HepG2 (cell line): ENCODE measurements around the gene TRIM7. TPM values are rescaled to one million over a fixed set of nuclear protein-coding genes. Genes with fewer than 3 reads are reported as not detected.
A peak's percentile ranks its signal among the peaks of the same experiment; 100 is the strongest.

Source experiments
- ATF1 ChIP-seq: IDR thresholded peaks from 2 replicates; pipeline ENCODE4 v1.6.1; 2016; ENCODE audit warnings: mild to moderate bottlenecking, control low read depth
- BCL6 ChIP-seq: IDR thresholded peaks from 2 replicates; pipeline ENCODE4 v1.6.1; 2016; ENCODE audit warnings: missing genetic modification reagents, missing compliant biosample characterization
- FOXP1 ChIP-seq, 2 experiments: fragments of 450-650 bp in 1 of 2; IDR thresholded peaks; 2 replicates each; pipeline ENCODE4 v1.6.1; 2017 to 2018; ENCODE audit warnings: antibody characterized with exemption in 1 of 2
- GATAD2A ChIP-seq: IDR thresholded peaks from 2 replicates; pipeline ENCODE4 v1.6.1; 2016
- SAFB2 ChIP-seq: sonication (generic); formaldehyde crosslinking; IDR thresholded peaks from 2 replicates; pipeline ENCODE4 v1.5.1; 2020; ENCODE audit warnings: missing genetic modification reagents, low read depth, mild to moderate bottlenecking, borderline replicate concordance
- SALL2 ChIP-seq: sonication (generic); formaldehyde crosslinking; IDR thresholded peaks from 2 replicates; pipeline ENCODE4 v1.8.1; 2023; ENCODE audit warnings: mild to moderate bottlenecking, missing genetic modification reagents, inconsistent platforms
- ZC3H13 ChIP-seq: sonication (generic); formaldehyde crosslinking; IDR thresholded peaks from 2 replicates; pipeline ENCODE4 v1.8.1; 2023; ENCODE audit warnings: mild to moderate bottlenecking, missing genetic modification reagents, moderate library complexity
- ZNF326 ChIP-seq: sonication (generic); formaldehyde crosslinking; IDR thresholded peaks from 2 replicates; pipeline ENCODE4 v1.4.0; 2020; ENCODE audit warnings: missing genetic modification reagents, borderline replicate concordance
- ZNF33A ChIP-seq: sonication (generic); formaldehyde crosslinking; IDR thresholded peaks from 2 replicates; pipeline ENCODE4 v1.5.1; 2020; ENCODE audit warnings: missing genetic modification reagents, mild to moderate bottlenecking, moderate library complexity, borderline replicate concordance
- ZNF558 ChIP-seq: sonication (generic); formaldehyde crosslinking; IDR thresholded peaks from 2 replicates; pipeline ENCODE4 v1.9.0; 2022; ENCODE audit warnings: mild to moderate bottlenecking, missing genetic modification reagents, borderline replicate concordance
- ZNF672 ChIP-seq: sonication (generic); formaldehyde crosslinking; IDR thresholded peaks from 2 replicates; pipeline ENCODE4 v1.8.1; 2022; ENCODE audit warnings: missing genetic modification reagents
- ZNF772 ChIP-seq: sonication (generic); formaldehyde crosslinking; IDR thresholded peaks from 2 replicates; pipeline ENCODE4 v1.5.0; 2020; ENCODE audit warnings: mild to moderate bottlenecking, missing genetic modification reagents
- polyA plus RNA-seq, 8 experiments: library from polyadenylated mRNA; depleted of rRNA in 3 of 8; stranded (reverse) in 7 of 8; unstranded in 1 of 8; fragments of >200 nt; fragmentation: Illumina TruSeq in 4 of 8; extraction: Trizol in 4 of 8; gene quantifications; 2 replicates each; pipeline versions ENCODE4 v1.2.1 to v1.2.3, GENCODE V29; 2011 to 2016; ENCODE audit warnings: low read depth in 4 of 8, missing spikeins in 1 of 8, mixed read lengths in 1 of 8; ENCODE audit not compliant: insufficient read depth in 1 of 8
- total RNA-seq, 5 experiments: library from RNA; depleted of rRNA; stranded (reverse); fragments of >200 nt; fragmentation: Illumina TruSeq; extraction: Trizol; gene quantifications; 2 replicates each; pipeline ENCODE4 v1.2.3, GENCODE V29; 2016; ENCODE audit warnings: low read depth in 1 of 5
- TF ChIP-seq, protein P1 (sequence below): sonication (generic); formaldehyde crosslinking; IDR thresholded peaks from 2 replicates; pipeline ENCODE4 v1.4.0; 2020; ENCODE audit warnings: missing genetic modification reagents, borderline replicate concordance
- TF ChIP-seq, protein P2 (sequence below): sonication (generic); formaldehyde crosslinking; IDR thresholded peaks from 2 replicates; pipeline ENCODE4 v1.4.0; 2020; ENCODE audit warnings: missing genetic modification reagents, mild to moderate bottlenecking, borderline replicate concordance
- TF ChIP-seq, protein P3 (sequence below): sonication (generic); formaldehyde crosslinking; IDR thresholded peaks from 2 replicates; pipeline ENCODE4 v1.5.0; 2020; ENCODE audit warnings: mild to moderate bottlenecking, missing genetic modification reagents
- TF ChIP-seq, protein P4 (sequence below): sonication (generic); formaldehyde crosslinking; IDR thresholded peaks from 2 replicates; pipeline ENCODE4 v1.4.0; 2020; ENCODE audit warnings: mild to moderate bottlenecking, missing genetic modification reagents

The TRIM7 gene
- total and polyA plus RNA-seq, 2 of the 13 experiments (the other 11 are each of a cell fraction or from before 2014, with no cell fraction given): 0.13 TPM; not detected in 1

DNA sequence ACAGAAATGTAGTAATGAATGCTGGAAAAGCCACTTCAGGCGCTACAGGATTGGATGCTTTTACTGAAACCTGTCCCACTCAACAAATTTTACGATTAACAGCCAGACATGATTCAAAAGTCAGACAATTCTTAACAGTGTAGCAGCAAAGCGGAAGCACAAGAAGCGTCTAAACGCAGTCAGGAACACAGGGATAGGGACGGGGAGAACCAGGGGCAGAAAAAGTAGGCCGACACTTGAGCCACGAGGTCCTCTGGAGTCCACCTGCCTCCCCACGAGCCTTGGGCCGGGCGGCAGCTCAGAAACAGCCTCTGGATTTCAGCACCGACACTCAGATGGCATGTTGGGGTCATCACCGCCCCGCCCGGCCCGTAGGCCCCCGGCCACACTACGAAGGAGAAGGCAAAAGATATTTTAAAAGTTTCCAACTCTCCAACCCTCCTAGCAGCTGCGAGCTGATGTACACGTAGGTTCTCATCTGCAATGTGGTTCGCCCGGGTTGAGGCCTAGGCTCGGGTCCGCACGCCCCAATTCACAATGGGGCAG, 38.1 kb upstream of the TRIM7 start (continued):
- TF ChIP-seq, protein P1, sequence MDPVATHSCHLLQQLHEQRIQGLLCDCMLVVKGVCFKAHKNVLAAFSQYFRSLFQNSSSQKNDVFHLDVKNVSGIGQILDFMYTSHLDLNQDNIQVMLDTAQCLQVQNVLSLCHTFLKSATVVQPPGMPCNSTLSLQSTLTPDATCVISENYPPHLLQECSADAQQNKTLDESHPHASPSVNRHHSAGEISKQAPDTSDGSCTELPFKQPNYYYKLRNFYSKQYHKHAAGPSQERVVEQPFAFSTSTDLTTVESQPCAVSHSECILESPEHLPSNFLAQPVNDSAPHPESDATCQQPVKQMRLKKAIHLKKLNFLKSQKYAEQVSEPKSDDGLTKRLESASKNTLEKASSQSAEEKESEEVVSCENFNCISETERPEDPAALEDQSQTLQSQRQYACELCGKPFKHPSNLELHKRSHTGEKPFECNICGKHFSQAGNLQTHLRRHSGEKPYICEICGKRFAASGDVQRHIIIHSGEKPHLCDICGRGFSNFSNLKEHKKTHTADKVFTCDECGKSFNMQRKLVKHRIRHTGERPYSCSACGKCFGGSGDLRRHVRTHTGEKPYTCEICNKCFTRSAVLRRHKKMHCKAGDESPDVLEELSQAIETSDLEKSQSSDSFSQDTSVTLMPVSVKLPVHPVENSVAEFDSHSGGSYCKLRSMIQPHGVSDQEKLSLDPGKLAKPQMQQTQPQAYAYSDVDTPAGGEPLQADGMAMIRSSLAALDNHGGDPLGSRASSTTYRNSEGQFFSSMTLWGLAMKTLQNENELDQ: no peak
- no peak for TF ChIP-seq ZC3H13 (CRISPR knock-in tag)
- 0 out of 2 replicates have a peak, but pooled peaks have one; percentile 9 for TF ChIP-seq ZNF772 (CRISPR knock-in tag)
- no peak for TF ChIP-seq ZNF672 (CRISPR knock-in tag)
- TF ChIP-seq, protein P2, sequence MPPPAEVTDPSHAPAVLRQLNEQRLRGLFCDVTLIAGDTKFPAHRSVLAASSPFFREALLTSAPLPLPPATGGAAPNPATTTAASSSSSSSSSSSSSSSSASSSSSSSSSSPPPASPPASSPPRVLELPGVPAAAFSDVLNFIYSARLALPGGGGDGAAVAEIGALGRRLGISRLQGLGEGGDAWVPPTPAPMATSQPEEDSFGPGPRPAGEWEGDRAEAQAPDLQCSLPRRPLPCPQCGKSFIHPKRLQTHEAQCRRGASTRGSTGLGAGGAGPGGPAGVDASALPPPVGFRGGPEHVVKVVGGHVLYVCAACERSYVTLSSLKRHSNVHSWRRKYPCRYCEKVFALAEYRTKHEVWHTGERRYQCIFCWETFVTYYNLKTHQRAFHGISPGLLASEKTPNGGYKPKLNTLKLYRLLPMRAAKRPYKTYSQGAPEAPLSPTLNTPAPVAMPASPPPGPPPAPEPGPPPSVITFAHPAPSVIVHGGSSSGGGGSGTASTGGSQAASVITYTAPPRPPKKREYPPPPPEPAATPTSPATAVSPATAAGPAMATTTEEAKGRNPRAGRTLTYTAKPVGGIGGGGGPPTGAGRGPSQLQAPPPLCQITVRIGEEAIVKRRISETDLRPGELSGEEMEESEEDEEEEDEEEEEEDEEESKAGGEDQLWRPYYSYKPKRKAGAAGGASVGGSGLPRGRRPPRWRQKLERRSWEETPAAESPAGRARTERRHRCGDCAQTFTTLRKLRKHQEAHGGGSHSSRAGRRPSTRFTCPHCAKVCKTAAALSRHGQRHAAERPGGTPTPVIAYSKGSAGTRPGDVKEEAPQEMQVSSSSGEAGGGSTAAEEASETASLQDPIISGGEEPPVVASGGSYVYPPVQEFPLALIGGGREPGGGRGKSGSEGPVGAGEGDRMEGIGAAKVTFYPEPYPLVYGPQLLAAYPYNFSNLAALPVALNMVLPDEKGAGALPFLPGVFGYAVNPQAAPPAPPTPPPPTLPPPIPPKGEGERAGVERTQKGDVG (CRISPR knock-in tag): no peak
- TF ChIP-seq FOXP1 (IDR thresholded peaks at IDR 0.05): no peak
- no peak for TF ChIP-seq FOXP1 (CRISPR knock-in tag; IDR thresholded peaks at IDR 0.05)
- TF ChIP-seq GATAD2A (CRISPR knock-in tag): no peak
- no peak for TF ChIP-seq ZNF33A (CRISPR knock-in tag)
- TF ChIP-seq ZNF558 (CRISPR knock-in tag): no peak
- no peak for TF ChIP-seq SAFB2 (CRISPR knock-in tag)
- no peak for TF ChIP-seq ZNF326 (CRISPR knock-in tag)
- TF ChIP-seq, protein P3, sequence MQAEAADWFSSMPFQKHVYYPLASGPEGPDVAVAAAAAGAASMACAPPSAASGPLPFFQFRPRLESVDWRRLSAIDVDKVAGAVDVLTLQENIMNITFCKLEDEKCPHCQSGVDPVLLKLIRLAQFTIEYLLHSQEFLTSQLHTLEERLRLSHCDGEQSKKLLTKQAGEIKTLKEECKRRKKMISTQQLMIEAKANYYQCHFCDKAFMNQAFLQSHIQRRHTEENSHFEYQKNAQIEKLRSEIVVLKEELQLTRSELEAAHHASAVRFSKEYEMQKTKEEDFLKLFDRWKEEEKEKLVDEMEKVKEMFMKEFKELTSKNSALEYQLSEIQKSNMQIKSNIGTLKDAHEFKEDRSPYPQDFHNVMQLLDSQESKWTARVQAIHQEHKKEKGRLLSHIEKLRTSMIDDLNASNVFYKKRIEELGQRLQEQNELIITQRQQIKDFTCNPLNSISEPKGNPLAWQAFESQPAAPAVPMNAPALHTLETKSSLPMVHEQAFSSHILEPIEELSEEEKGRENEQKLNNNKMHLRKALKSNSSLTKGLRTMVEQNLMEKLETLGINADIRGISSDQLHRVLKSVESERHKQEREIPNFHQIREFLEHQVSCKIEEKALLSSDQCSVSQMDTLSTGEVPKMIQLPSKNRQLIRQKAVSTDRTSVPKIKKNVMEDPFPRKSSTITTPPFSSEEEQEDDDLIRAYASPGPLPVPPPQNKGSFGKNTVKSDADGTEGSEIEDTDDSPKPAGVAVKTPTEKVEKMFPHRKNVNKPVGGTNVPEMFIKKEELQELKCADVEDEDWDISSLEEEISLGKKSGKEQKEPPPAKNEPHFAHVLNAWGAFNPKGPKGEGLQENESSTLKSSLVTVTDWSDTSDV (CRISPR knock-in tag): 0 out of 2 replicates have a peak, but pooled peaks have one; percentile 49
- no peak for TF ChIP-seq BCL6 (CRISPR knock-in tag)
- no peak for TF ChIP-seq SALL2 (CRISPR knock-in tag)
- TF ChIP-seq ATF1: no peak
- TF ChIP-seq, protein P4, sequence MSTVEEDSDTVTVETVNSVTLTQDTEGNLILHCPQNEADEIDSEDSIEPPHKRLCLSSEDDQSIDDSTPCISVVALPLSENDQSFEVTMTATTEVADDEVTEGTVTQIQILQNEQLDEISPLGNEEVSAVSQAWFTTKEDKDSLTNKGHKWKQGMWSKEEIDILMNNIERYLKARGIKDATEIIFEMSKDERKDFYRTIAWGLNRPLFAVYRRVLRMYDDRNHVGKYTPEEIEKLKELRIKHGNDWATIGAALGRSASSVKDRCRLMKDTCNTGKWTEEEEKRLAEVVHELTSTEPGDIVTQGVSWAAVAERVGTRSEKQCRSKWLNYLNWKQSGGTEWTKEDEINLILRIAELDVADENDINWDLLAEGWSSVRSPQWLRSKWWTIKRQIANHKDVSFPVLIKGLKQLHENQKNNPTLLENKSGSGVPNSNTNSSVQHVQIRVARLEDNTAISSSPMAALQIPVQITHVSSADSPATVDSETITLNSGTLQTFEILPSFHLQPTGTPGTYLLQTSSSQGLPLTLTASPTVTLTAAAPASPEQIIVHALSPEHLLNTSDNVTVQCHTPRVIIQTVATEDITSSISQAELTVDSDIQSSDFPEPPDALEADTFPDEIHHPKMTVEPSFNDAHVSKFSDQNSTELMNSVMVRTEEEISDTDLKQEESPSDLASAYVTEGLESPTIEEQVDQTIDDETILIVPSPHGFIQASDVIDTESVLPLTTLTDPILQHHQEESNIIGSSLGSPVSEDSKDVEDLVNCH (CRISPR knock-in tag): no peak
